ENCODE results near the gene PPP6C.
"Not testable (repeated sequence)": the region's sequence is repeated elsewhere in the genome, so short reads cannot be mapped to it uniquely, and the experiment has no call there.

The PPP6C gene

GRCh38 chr9:125181756-125182155, 7.8 kb downstream of the PPP6C start:
- not testable (repeated sequence) for DNase-seq

GRCh38 chr9:125180876-125181275, 8.7 kb downstream of the PPP6C start:
- no peak for DNase-seq

- DNase-seq = not testable (repeated sequence)
These were observed 9.8 kb downstream of the PPP6C start for GRCh38 chr9:125179776-125180175.

- no peak for DNase-seq
These were observed 11.7 kb downstream of the PPP6C start for GRCh38 chr9:125177888-125178287.

GRCh38 chr9:125176636-125177035, 13.0 kb downstream of the PPP6C start:
- DNase-seq = no peak

- DNase-seq = no peak
These were observed 17.4 kb downstream of the PPP6C start for GRCh38 chr9:125172031-125172755.

- DNase-seq = no peak
These were observed 19.7 kb downstream of the PPP6C start for GRCh38 chr9:125169895-125170294.

GRCh38 chr9:125166762-125167161, 22.8 kb downstream of the PPP6C start:
- no peak for DNase-seq

- DNase-seq = not testable (repeated sequence)
These were observed 26.7 kb downstream of the PPP6C start for GRCh38 chr9:125162891-125163290.

GRCh38 chr9:125161284-125161918, 28.2 kb downstream of the PPP6C start:
- DNase-seq = no peak

GRCh38 chr9:125160750-125161149, 28.9 kb downstream of the PPP6C start:
- DNase-seq = no peak

- DNase-seq = no peak
These were observed 33.1 kb downstream of the PPP6C start for GRCh38 chr9:125156551-125156950.

GRCh38 chr9:125153712-125154367, 35.8 kb downstream of the PPP6C start:
- DNase-seq = no peak

- no peak for DNase-seq
These were observed 37.9 kb downstream of the PPP6C start for GRCh38 chr9:125151730-125152129.

GRCh38 chr9:125150349-125151245, 39.0 kb downstream of the PPP6C start:
- no peak for DNase-seq

- no peak for DNase-seq
These were observed 42.1 kb downstream of the PPP6C start for GRCh38 chr9:125147401-125147951.

- no peak for DNase-seq
These were observed 43.4 kb downstream of the PPP6C start for GRCh38 chr9:125146247-125146646.

GRCh38 chr9:125145425-125145824, 44.2 kb downstream of the PPP6C start:
- no peak for DNase-seq

- DNase-seq = peak; percentile 99
These were observed 46.1 kb downstream of the PPP6C start, which contains the start of gene SCAI for GRCh38 chr9:125143377-125144090. SCAI (minus strand) TSS chr9:125143528; CDS start chr9:125143437, 91 bp downstream.

GRCh38 chr9:125142560-125143376, 46.8 kb downstream of the PPP6C start:
- DNase-seq = no peak

- no peak for DNase-seq
These were observed 47.9 kb downstream of the PPP6C start for GRCh38 chr9:125141751-125142150.

Data from CD4-positive, alpha-beta T cell treated with Interleukin-15 for 1 hour (primary cell).